Measurements from ENCODE around the gene DCAKD.

GRCh38 chr17:44979426-44979995, 71.9 kb downstream of the DCAKD start:
- TF ChIP-seq EZH2 (optimal IDR thresholded peaks at IDR 0.05; ENCODE audit: low read depth, low read length) (no peak), EZH2phosphoT487 (IDR thresholded peaks at IDR 0.05; ENCODE audit: low read length) (no peak)

Data from MM.1S (cell line).